DMS114 treated with DMSO at 0.1 percent for 48 hours (cell line): Measurements from ENCODE around the gene TSFM.
A peak's percentile ranks its signal among the peaks of the same experiment; 100 is the strongest.
"Not testable (repeated sequence)": the region's sequence is repeated elsewhere in the genome, so short reads cannot be mapped to it uniquely, and the experiment has no call there.

Experiments used
- DNase-seq: peaks from one replicate; lab custom pipeline; 2025; ENCODE audit not compliant: unreplicated experiment; lab: John Stamatoyannopoulos, UW

The TSFM gene

DNA sequence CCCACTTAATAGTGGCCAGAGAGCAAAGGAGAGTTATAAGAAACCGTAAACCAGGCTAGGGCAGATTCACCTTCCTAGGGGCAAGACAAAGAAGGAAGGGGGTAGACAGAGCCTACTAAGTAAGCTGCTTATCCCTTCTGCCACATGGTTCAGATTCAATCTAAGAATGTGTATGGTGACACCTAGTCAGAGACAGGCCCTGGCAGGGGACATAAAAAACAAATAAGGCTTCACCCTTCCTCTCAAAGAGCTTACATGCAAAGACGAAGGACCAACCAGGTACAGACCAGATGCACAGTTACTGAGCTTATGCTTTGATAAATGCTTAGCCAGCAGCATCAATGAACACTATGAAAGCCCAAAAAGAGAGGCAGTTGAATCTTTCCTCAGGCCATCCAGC, 20.1 kb upstream of the TSFM start:
- no peak for DNase-seq

DNA sequence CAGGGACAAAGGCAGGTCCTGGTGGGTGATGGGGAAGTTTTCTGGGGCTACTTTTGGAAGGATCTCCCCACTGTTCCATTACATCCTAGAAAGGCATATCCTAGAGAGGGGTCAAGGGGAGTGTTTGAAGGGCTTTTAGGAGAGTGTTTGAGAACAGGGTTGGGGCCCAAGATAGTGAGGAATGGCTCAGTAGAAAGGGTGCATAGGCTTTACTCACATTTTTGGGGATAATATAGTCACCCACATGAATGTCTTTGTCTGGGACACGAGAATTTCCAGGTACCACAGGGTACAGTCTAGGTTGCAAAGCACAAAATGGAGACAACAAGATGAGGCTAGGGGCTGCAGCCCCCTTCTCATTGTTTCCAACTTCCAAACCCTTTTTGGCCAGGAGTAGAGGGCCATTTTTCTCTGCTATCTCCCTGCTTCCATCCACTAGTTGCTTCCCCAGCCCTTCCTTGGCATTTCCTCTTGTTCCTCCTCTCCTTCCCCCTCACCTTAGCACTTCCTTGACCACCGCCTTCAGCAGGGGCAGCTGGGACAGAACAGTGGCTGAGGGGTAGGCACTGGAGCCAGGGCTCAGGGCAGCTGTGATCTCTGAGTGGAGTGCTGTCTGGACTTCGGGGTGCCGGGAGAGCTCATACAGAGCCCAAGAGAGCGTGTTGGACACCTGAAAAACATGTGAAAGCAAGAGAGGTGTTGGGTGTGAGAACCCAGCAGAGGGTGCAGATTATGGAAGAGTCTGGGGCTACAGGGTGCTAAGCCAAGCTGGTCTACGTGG, 18.5 kb upstream of the TSFM start:
- DNase-seq, result no peak

DNA sequence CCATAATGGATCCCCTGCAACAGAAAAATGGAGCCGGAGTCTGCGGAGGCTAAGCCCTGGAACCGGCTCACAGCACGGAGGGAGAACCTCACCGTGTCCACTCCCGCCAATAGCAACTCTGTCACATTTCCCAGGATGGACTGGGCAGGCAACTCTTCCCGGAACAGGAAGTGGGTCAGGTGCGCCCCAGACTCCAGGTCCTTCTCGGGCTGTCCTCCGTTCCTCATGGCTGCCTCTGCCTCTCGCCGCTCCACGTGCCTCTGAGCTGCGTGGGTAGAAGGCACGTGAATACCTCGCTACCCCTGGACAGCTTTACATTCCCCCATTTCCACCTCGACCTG, 18.0 kb upstream of the TSFM start:
- DNase-seq, result no peak

DNA sequence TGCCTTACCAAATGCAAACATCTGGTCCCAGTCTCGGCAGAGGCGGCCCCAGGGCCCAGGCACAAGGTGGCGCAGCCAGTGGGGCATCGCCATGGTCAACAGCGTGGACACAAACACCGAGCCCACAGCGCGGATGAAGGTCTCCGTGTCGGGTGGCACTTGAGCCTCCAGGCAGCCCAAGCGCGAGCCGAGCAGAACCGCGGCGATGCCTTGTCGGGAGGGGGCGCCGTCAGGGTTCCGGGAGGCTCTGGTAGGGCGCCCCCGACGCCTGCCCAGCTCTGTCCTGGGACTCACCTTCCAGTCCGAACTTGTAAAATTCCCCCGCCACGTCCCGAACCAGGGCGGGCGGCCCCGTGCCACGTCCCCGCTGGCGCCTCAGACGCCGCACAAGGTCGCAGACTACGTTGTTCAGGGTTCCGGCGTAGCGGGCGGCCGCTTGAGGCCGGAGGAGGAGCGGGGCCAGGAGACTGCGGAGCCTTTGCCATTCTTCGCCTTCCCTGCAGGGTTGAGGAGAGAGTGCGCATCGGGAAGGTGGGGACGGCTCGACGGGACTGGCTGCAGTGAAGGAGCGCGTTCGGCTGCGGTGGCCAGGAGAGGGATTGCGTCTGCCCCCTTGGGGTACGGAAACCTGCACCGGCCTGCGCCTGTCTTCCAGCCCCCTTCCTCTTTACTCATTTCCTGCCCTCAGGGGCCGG, 17.4 kb upstream of the TSFM start:
- DNase-seq, result peak; percentile 23

DNA sequence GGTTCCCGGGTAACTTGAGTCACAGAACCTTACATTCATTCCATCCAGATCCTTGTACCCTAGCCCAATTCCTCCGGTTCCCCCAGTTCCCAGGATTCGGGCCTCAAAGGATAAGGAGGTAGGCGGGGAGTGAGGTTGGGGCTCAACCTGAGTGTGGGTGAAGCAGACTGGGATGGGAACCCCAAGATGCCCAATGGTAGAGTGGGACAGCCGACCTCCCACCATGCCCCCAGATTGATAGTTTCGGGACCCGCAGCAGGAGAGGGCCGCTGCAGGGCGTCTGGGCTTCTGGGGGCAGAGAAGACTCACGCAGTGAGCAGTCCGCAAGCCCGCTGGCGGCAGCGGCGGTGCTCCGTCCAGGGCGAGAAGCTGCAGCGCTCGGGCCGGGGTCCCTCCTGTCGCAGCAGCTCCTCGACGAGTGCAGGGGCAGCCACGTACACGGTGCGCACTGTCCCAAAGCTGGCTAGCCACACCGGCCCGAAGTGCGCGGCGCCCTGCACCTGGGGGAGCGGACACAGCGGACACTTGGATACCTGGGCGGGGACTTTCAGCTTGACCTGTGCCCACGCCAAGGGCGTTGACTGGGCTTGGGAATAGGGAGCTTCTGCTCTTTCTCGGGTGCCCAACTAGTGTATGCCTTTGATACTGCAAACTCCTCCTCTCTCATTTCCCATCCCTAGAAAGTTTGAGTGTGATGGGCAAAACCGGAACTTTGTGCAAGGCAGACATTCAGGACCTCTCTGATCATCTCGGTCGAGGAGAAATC, 16.7 kb upstream of the TSFM start:
- no peak for DNase-seq

DNA sequence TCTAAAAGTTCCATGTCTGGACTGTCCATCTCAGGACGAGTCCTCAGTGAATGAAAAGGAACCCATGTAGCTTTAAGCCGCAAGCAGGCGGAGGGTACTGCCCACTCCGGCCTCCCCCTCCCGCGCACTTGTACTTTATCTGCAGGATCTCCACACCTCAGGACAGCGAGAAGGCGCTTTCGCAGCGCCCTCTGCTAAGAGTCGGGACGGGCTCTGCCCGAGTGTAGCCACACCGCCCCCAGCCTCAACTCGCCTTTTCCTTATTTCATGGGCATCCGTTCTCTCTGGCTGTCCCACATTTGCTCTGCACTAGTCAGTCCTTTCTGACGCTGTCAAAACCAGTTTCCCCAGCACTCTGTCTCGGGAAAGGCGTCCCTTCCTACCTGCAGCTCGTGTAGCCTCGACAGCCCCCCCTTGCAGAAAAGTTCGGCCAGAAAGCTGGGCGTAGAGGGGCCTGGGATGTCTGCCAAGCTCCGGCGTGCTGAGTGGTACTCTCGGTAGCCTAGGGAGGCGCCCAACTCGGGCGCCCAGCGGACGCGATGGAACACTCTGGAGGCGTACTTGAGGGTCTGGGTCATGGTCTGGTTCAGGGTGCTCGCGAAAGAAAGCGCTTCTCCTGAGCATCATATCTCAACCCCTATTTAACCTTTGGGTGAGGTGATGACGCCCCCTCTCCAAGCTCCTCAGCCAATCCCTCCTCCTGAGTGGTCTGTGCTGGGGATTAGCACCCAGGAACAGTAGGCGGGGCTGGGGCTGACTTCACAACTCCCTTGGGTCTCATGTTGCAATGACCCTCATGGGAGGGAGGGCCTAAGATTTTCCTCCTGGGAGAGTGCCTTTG, 15.9 kb upstream of the TSFM start, which contains the start of gene CYP27B1:
Gene CYP27B1, minus strand, starts transcription at position 615 of the 841 bp plus-strand sequence. Its CDS starts 37 bp downstream, at position 578.
- DNase-seq, result peak; percentile 22

DNA sequence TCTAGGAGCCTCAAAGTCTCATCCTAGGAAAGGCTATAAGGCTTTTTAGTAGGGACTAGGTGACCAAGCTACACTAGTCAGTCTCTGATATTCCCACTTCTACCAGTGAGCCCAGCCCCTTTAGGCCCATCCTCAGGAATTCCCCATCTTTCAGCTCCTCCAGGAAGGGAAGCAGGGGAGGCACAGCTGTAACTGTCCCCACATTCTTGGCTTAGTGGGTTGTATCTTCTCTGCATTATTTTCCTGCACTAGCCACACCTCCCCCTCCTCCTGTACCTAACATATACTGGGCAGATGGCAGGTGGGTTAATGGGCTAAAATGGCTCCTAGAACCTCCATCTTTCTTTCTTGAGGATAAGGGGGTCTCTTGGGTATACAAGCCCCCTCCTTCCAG, 15.3 kb upstream of the TSFM start:
- no peak for DNase-seq

DNA sequence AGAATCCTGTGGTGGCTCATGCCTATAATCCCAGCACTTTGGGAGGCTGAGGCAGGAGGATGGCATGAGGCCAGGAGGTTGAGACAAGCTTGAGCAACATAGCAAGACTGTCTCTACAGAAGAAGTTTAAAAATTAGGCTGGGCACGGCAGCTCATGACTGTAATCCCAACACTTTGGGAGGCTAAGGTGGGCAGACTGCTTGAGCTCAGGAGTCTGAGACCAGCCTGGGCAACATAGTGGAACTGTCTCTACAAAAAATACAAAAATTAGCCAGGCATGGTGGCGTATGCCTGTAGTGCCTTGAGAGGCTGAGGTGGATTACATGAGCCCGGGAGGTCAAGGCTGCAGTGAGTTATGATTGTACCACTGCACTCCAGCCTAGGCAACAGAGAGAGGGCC, 14.7 kb upstream of the TSFM start:
- DNase-seq, result no peak

DNA sequence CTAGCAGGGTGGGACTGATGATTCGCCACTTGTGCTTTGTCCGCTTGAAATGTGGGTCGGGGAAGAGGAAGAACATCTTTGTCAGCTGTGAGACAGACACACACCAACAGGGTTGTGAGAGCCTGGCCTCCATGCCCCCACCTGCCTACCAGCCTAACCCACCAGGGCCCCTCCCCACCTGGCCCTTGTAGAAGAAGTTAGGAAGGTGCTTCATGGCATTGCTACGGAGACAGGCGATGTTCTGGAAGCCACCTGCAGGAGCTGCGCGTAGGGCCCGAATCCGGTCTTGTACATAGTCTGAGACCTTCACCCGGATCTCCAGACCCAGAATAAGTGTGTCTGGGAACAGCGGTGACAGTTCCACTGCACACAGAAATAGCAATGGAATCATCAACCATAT, 13.0 kb upstream of the TSFM start:
- no peak for DNase-seq

DNA sequence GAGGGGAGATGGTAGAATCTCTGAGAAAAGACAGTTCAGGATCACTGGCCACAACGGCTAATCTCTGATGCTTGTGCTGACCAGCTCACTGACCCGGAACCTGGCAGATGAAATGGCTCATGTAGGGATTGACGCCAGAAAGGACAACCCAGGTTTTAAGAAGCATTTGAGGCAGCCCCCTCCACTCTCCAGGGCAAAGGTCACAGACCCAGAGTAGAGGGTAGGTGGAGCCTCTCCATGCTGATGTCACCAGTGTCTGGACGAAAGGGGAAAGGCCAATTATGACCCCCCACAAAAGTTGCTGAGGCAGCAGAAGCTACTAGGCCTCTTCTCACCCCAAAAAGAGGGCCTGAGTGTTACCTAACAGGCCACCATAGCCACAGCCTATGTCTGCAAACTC, 11.9 kb upstream of the TSFM start:
- no peak for DNase-seq

DNA sequence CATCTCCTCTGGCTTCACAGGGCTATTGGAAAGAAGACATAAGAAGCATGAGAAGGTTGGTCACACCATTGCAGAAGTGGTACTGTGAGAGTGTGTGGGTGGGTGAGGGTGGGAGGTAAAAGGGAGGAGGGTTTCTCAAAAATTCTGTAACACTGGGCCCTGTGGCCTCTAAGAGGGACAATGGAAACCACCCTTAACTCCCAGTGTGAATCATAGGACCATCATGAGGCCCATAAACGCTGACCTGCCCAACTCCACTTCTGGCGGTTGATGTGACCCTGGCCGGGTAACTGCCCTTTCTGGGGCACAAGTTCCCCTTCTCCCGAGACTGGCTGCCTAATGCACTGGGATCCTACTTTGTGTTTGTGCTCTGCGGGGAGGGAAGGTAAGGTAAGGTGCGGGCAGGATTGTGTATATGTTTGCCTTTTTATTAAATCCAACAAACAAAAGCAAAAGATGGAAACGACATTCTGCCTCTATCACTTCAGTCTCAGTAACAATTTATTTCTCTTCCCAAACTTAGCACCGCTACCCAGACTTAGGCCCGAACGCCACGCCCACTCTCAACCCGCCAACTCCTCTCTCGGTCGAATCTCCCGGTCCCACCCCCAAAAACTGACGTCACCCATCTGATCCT, 11.2 kb upstream of the TSFM start:
- peak; percentile 94 for DNase-seq

DNA sequence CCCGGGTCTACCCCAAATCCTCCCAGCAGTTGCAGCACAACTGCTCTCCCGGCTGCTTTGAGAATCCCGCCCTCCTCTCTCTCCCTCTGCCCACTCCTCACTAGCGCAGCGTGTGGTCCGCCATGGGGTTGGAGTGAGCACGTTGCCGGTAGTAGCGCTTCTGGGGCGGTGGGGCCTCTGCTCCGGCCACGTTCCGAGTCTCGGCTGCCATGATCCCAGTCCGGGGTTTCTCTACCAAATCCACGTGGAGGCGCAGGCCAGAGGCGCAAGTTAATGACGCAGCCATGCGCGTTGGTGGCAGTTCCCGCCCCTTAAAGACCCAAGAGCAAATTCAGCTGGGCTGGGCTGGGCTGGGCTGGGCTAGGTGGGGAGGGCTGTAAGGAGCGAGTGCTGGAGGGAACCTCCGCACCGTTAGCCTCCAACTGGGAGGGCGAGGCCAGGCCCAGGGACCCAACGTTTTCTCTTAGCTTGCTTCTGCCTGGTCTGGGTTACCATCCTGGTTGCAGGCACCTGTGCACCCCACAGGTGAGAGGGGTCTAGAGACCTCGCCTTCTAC, 10.6 kb upstream of the TSFM start, which contains the start of gene METTL1:
Gene METTL1, minus strand, starts transcription at position 233 of the 556 bp plus-strand sequence. Its CDS starts 22 bp downstream, at position 211.
- DNase-seq, result peak; percentile 93

DNA sequence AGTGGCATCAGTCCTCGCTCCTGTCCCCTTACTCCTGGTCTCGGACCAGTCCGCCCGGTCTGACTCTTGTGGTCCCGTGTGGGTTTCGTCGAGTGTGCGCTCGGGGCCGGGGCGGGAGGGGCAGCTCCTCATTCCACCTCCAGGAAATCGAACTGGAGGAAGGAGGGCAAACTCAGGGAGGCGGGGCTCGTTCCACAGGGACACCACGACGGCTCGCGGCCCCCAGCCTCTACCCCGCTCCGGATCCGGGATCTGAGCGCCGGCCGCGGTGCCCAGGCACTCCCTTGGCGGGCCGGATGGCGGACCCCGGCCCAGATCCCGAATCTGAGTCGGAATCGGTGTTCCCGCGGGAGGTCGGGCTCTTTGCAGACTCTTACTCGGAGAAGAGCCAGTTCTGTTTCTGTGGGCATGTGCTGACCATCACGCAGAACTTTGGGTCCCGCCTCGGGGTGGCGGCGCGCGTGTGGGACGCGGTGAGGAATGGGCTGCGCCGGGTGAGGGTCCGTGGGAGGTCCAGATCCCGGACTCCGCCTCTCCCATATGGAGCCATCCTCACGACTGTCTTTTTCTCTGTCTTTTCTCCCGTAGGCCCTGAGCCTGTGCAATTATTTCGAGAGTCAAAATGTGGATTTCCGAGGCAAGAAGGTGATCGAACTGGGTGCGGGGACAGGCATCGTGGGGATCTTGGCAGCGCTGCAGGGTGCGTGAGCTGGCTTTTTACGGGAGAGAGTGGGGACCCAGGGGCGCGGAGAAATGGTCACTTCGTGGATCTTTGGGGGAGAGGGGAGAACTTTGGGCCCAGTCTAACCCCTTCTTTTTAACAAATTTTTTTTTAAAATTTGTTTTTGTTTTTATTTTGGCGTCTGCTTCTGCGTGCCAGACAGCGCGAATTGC, 9.9 kb upstream of the TSFM start, which contains the start of gene EEF1AKMT3:
Gene EEF1AKMT3, plus strand, starts transcription at position 186 of the 894 bp plus-strand sequence. Its CDS starts 111 bp downstream, at position 297.
- peak; percentile 65 for DNase-seq

DNA sequence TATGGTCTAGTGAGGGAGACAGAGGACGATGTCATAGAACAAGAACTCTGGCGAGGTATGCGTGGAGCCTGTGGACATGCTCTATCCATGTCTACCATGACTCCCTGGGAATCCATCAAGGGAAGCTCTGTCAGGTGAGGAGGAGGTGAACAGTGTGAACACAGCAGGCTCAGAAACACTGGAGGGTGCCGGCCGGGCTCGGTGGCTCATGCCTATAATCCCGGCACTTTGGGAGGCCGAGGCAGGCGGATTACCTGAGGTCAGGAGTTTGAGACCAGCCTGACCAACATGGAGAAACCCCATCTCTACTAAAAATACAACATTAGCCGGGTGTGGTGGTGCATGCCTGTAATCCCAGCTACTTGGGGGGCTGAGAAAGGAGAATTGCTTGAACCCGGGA, 8.0 kb upstream of the TSFM start:
- DNase-seq, result not testable (repeated sequence)

DNA sequence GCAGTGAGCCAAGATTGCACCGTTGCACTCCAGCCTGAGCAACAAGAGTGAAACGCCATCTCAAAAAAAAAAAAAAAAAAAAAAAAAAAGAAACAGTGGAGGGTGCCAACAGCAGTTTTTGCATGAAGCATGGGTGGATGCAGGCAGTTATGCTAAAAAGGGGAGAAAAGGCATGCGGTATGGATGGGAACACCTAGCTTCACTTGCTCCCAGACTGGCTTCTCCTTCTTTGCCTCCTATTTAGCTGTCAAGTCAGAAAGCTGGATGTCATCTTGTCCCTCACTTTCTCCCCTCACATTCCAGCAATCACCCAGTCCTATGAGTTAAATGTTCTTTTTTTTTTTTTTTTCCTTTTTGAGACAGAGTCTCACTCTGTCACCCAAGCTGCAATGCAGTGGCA, 7.5 kb upstream of the TSFM start:
- DNase-seq, result no peak

DNA sequence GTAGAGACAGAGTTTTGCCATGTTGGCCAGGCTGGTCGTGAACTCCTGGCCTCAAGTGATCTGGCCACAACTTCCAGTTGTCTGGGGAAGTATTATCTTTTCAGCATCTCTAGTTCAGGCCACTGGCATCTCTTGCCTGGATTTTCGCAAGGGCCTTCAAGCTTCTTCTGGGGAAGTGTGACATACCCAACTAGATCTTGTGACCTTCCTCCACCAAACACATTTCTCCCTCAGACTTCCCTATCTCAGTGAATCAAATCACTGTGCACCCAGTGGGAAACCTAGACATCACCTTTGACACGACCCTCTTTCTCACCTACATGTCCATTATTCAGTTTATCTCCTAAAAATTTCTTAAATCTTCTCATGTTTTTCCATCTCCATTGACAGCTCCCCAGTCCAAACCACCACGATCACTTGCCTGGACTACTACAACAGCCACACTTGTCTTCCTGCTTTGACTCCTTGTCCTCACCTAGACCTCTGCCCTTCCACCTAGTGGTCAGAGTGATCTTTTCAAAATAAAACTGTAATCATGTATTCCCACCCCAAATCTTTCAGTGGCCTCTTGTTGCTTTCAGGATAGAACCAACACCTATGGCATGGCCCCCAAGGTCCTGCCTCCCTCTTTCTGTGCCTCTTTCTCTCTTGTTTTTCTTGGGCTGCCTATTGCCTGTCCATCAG, 6.9 kb upstream of the TSFM start:
- DNase-seq, result no peak

DNA sequence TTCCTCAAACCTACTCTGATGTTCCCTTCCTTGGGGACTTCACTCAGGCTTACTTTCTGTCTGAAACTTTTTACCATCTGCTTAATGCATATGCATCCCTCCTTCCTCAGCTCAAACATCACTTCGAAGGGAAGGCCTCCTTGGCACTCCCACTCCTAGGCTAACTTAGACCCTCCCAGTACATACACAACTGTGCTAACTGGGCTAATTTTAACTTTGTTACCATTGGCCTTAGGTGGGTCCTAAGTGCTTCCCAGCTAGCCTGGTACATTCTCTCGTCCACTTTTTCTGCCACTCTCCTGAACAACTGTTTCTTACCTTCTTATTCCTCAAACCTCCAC, 6.4 kb upstream of the TSFM start:
- no peak for DNase-seq

DNA sequence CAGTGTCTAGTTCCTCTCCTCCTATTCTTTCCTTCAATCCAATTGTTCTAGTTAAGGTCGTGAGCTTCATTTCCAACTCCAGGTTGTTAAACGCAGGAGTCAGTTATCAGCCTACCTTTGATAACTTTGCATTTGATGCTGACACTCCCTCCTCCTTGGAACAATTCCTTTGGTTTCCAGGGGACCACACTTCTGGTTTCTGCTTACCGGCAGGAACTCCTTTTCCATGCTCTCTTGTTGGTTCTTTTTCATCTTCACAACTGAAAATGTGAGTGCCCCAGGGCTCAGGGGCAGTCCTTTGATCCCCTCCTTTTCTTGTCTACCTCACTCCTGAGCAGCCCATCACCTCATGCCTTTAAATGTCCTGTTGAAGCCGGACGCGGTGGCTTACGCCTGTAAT, 5.2 kb upstream of the TSFM start:
- no peak for DNase-seq

DNA sequence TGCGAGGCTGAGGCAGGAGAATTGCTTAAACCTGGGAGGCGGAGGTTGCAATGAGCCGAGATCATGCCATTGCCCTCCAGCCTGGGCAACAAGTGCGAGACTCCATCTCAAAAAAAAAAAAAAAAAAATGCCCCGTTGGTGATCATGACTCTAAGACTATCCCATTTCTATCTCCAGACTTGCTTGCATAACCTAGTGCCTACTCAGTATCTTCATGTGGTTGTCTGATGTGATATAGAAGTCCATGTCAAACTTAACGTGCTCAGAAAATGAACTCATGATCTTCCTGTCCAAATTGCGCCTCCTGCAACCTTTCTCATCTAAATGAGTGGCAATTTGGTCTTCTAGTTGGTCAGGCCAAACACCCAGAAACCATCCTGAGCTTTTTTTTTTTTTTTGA, 4.7 kb upstream of the TSFM start:
- DNase-seq, result no peak
